ENCODE measurements around the gene EFCAB11. TPM values are rescaled to one million over a fixed set of nuclear protein-coding genes. Genes with fewer than 3 reads are reported as not detected.

EFCAB11 gene
- total RNA-seq, 1 experiment from 2014 or later = 15.5 TPM

DNA sequence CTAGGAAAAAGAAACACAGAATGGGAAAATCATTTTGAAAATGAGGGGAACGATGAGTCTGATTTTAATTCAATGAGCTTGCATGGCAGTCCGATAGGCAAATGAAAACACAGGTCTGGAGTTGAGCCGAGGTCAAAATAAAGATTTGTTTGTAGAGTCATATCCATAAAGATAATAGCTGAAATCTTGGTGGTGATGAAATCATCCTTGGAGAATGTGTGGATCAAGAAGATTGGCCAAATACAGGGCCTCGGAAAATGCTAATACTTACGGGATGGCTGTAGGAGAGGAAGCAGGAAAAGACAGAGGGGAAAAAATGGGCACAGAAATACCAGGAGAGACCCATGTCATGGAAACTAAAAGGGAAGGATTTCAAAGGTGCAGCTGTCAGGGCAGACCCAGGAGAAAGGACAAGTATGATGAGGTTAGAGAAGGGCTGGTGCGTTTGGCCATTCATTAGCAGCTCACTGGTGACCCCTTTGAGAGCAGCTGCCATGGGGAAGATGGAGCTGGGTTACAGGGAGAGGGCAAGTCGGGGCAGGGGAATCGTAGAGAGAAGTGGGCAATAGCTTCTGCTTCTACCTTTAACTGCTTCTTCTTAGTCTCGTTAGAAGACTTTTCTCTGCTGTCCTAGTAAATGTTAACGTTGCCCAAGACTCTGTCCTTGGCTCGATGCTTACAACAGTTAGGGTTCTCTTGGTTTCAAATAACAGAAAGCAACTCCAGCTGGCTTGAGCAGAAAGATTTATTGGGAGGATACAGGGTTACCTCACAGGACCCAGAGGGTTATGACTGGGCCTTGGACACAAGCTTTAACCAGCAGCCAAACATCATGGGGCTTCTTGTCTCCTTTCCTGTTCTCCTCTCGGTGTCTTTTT, 161.8 kb downstream of the EFCAB11 start:
- Mint-ChIP-seq H3K4me1 (peaks cover 9% of the 10 kb centered on the region), H3K36me3 (no peaks in the 10 kb centered on the region), H3K9me3 (no peaks in the 10 kb centered on the region), H3K27ac (no peak overlapping the region), H3K4me3 (no peak overlapping the region), H3K27me3 (ENCODE audit: low read depth) (no peaks in the 10 kb centered on the region; the same call in 1 of the 2 replicates)
- CTCF ChIA-PET = interaction anchor here (1.3 to 1.5 kb wide), 2 partner anchors 49 to 146 kb away, joined by 3 to 5 read pairs; no protein-coding TSS in a partner anchor
- DNase-seq (ENCODE audit: low spot score) (no peak), ATAC-seq (no peak)
- POLR2A ChIA-PET = no interaction called here
- TF ChIP-seq RORB (CRISPR knock-in tag; IDR thresholded peaks at IDR 0.05) = no peak
- TF ChIP-seq, protein P1, sequence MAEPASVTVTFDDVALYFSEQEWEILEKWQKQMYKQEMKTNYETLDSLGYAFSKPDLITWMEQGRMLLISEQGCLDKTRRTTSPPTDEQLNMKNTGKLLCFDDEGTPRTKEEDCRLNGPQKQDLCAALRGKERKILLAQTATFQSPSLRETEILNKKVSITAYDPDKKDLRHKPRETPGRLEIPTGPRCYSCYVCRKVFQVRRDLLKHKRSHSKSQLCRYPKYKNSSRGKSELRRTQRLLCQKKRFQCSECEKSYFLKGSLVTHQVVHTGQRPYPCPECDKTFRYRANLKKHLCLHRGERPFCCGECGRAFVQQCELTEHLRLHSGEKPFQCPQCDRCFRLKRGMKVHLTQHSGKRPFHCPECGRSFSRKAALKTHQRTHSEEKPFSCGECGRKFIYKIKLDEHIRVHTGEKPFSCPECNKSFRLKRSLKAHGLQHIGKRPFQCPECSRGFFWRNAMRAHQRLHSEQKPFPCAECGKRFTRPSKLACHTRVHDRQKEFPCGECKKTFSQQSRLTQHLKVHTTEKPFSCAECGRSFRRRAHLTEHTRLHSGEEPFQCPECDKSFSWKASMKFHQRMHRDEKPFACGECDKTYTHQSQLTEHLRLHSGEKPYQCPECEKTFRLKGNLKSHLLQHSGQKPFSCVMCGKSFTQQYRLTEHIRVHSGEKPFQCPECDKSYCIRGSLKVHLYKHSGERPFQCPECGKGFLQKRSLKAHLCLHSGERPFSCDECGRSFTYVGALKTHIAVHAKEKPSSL (CRISPR knock-in tag; conservative IDR thresholded peaks at IDR 0.05) = no peak
- TF ChIP-seq ZNF317 (CRISPR knock-in tag; IDR thresholded peaks at IDR 0.05; ENCODE audit: borderline replicate concordance, low read depth) = no peak
- TF ChIP-seq EMX1 (CRISPR knock-in tag; IDR thresholded peaks at IDR 0.05) = no peak
- TF ChIP-seq, protein P2, sequence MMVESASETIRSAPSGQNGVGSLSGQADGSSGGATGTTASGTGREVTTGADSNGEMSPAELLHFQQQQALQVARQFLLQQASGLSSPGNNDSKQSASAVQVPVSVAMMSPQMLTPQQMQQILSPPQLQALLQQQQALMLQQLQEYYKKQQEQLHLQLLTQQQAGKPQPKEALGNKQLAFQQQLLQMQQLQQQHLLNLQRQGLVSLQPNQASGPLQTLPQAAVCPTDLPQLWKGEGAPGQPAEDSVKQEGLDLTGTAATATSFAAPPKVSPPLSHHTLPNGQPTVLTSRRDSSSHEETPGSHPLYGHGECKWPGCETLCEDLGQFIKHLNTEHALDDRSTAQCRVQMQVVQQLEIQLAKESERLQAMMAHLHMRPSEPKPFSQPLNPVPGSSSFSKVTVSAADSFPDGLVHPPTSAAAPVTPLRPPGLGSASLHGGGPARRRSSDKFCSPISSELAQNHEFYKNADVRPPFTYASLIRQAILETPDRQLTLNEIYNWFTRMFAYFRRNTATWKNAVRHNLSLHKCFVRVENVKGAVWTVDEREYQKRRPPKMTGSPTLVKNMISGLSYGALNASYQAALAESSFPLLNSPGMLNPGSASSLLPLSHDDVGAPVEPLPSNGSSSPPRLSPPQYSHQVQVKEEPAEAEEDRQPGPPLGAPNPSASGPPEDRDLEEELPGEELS (CRISPR knock-in tag; IDR thresholded peaks at IDR 0.05) = no peak
- TF ChIP-seq, protein P3, sequence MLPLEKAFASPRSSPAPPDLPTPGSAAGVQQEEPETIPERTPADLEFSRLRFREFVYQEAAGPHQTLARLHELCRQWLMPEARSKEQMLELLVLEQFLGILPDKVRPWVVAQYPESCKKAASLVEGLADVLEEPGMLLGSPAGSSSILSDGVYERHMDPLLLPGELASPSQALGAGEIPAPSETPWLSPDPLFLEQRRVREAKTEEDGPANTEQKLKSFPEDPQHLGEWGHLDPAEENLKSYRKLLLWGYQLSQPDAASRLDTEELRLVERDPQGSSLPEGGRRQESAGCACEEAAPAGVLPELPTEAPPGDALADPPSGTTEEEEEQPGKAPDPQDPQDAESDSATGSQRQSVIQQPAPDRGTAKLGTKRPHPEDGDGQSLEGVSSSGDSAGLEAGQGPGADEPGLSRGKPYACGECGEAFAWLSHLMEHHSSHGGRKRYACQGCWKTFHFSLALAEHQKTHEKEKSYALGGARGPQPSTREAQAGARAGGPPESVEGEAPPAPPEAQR (CRISPR knock-in tag; IDR thresholded peaks at IDR 0.05) = no peak
- TF ChIP-seq NFE2L1 (CRISPR knock-in tag; IDR thresholded peaks at IDR 0.05) = no peak
- TF ChIP-seq, protein P4, sequence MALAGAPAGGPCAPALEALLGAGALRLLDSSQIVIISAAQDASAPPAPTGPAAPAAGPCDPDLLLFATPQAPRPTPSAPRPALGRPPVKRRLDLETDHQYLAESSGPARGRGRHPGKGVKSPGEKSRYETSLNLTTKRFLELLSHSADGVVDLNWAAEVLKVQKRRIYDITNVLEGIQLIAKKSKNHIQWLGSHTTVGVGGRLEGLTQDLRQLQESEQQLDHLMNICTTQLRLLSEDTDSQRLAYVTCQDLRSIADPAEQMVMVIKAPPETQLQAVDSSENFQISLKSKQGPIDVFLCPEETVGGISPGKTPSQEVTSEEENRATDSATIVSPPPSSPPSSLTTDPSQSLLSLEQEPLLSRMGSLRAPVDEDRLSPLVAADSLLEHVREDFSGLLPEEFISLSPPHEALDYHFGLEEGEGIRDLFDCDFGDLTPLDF (CRISPR knock-in tag; IDR thresholded peaks at IDR 0.05) = no peak
- no peak for TF ChIP-seq TEAD1 (CRISPR knock-in tag; IDR thresholded peaks at IDR 0.05)
- no peak for TF ChIP-seq TP53 (CRISPR knock-in tag; IDR thresholded peaks at IDR 0.05)
- TF ChIP-seq ZNF219 (CRISPR knock-in tag; IDR thresholded peaks at IDR 0.05; ENCODE audit: borderline replicate concordance) = no peak
- no peak for TF ChIP-seq FOXJ3 (CRISPR knock-in tag; IDR thresholded peaks at IDR 0.05; ENCODE audit: borderline replicate concordance)
- TF ChIP-seq, protein P5, sequence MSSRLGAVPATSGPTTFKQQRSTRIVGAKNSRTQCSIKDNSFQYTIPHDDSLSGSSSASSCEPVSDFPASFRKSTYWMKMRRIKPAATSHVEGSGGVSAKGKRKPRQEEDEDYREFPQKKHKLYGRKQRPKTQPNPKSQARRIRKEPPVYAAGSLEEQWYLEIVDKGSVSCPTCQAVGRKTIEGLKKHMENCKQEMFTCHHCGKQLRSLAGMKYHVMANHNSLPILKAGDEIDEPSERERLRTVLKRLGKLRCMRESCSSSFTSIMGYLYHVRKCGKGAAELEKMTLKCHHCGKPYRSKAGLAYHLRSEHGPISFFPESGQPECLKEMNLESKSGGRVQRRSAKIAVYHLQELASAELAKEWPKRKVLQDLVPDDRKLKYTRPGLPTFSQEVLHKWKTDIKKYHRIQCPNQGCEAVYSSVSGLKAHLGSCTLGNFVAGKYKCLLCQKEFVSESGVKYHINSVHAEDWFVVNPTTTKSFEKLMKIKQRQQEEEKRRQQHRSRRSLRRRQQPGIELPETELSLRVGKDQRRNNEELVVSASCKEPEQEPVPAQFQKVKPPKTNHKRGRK (CRISPR knock-in tag; IDR thresholded peaks at IDR 0.05; ENCODE audit: borderline replicate concordance) = no peak
- TF ChIP-seq, protein P6, sequence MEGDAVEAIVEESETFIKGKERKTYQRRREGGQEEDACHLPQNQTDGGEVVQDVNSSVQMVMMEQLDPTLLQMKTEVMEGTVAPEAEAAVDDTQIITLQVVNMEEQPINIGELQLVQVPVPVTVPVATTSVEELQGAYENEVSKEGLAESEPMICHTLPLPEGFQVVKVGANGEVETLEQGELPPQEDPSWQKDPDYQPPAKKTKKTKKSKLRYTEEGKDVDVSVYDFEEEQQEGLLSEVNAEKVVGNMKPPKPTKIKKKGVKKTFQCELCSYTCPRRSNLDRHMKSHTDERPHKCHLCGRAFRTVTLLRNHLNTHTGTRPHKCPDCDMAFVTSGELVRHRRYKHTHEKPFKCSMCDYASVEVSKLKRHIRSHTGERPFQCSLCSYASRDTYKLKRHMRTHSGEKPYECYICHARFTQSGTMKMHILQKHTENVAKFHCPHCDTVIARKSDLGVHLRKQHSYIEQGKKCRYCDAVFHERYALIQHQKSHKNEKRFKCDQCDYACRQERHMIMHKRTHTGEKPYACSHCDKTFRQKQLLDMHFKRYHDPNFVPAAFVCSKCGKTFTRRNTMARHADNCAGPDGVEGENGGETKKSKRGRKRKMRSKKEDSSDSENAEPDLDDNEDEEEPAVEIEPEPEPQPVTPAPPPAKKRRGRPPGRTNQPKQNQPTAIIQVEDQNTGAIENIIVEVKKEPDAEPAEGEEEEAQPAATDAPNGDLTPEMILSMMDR (IDR thresholded peaks at IDR 0.05) = no peak
- TF ChIP-seq, protein P7, sequence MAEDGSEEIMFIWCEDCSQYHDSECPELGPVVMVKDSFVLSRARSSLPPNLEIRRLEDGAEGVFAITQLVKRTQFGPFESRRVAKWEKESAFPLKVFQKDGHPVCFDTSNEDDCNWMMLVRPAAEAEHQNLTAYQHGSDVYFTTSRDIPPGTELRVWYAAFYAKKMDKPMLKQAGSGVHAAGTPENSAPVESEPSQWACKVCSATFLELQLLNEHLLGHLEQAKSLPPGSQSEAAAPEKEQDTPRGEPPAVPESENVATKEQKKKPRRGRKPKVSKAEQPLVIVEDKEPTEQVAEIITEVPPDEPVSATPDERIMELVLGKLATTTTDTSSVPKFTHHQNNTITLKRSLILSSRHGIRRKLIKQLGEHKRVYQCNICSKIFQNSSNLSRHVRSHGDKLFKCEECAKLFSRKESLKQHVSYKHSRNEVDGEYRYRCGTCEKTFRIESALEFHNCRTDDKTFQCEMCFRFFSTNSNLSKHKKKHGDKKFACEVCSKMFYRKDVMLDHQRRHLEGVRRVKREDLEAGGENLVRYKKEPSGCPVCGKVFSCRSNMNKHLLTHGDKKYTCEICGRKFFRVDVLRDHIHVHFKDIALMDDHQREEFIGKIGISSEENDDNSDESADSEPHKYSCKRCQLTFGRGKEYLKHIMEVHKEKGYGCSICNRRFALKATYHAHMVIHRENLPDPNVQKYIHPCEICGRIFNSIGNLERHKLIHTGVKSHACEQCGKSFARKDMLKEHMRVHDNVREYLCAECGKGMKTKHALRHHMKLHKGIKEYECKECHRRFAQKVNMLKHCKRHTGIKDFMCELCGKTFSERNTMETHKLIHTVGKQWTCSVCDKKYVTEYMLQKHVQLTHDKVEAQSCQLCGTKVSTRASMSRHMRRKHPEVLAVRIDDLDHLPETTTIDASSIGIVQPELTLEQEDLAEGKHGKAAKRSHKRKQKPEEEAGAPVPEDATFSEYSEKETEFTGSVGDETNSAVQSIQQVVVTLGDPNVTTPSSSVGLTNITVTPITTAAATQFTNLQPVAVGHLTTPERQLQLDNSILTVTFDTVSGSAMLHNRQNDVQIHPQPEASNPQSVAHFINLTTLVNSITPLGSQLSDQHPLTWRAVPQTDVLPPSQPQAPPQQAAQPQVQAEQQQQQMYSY (CRISPR knock-in tag; IDR thresholded peaks at IDR 0.05) = no peak
- no peak for TF ChIP-seq JUN (CRISPR knock-in tag; IDR thresholded peaks at IDR 0.05)
- TF ChIP-seq, protein P8, sequence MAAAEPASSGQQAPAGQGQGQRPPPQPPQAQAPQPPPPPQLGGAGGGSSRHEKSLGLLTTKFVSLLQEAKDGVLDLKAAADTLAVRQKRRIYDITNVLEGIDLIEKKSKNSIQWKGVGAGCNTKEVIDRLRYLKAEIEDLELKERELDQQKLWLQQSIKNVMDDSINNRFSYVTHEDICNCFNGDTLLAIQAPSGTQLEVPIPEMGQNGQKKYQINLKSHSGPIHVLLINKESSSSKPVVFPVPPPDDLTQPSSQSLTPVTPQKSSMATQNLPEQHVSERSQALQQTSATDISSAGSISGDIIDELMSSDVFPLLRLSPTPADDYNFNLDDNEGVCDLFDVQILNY (CRISPR knock-in tag; IDR thresholded peaks at IDR 0.05) = no peak
- TF ChIP-seq FOXK1 (CRISPR knock-in tag; IDR thresholded peaks at IDR 0.05) = no peak
